MV-4-11 (cell line): ENCODE results near the gene SAMM50.
"Not testable (repeated sequence)": the region's sequence is repeated elsewhere in the genome, so short reads cannot be mapped to it uniquely, and the experiment has no call there.

Experiments
- DNase-seq: peaks from one replicate; lab custom pipeline; 2025; lab: John Stamatoyannopoulos, UW

SAMM50 gene

DNA sequence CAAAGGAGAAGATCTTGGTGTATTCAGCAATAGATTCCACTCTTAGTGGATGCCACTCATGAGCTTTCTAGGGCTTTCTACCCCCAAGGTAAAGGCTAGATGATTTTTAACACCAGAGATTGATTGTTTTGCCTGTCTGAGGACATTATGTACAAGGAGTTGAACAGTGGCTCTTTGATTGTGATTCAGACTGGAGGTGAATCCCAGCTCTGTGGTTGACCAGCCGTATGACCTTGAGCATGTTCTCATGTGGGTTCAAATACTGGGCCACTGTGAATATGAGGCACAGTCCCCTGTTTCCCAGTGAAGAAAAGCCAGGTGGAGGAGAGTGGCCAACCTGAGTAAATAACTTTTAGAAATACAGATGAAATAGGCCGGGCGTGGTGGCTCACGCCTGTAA is 44.9 kb downstream of the SAMM50 start:
- DNase-seq: no peak

DNA sequence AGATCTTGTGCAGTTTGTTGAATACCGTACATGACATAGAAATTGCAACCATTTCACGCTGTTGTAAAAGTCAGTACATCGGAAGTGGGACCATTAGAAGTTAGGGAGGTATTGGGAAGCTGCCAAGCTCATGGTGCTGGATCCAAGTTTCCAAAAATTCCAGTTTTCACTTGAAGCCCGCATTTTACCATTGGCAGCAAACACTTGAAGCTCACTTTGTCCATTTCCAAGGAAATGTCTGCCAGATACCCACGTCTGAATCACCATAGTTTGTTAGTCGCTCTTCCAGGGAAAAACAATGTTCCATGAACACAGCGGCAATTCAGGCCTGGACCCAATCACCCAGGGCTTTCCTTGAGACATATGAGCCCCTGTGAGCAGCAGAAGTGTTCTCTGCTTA is 46.3 kb downstream of the SAMM50 start:
- DNase-seq: no peak

DNA sequence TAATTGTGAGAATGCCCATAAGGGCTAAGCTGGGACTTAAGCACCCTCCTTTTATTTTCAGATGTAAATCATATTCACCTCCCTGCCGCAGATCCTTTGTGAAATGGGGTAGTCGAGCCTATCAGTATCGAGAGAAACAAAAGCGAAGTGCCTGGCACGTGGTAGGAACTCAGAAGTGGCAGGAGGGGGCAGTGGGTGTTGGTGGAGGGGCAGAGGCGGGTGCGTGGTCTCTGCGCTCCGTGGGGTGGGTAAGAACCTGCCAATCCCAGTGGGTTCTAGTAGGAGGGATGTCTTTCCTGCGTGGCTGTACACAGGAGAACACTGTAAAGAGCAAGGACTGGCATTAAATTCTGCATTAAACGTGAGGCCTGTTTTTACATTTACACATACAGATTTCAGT is 47.1 kb downstream of the SAMM50 start:
- DNase-seq: no peak

GRCh38 chr22:44002997-44003396 is 47.8 kb downstream of the SAMM50 start:
- DNase-seq: no peak

- DNase-seq: no peak
These were observed 48.3 kb downstream of the SAMM50 start for GRCh38 chr22:44003405-44004103.

GRCh38 chr22:44004104-44004460 is 48.8 kb downstream of the SAMM50 start:
- no peak for DNase-seq

DNA sequence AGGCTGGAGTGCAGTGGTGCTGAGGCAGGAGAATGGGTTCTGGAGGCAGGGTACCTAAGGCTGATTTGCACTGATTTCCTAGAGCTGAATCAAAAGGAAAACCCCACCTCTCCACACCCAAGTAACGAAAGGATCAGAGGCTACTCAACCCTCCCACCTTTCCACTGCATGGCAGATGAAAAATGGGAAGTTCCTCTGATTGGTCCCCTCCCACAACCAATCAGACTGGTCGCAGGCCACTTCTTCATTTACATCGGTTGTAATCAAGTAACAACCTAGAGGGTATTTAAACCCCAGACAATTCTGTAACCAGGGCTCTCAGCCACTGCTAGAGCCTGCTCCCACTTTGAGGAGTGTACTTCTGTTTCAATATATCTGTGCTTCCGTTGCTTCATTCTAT is 50.3 kb downstream of the SAMM50 start:
- DNase-seq: peak; percentile 87

DNA sequence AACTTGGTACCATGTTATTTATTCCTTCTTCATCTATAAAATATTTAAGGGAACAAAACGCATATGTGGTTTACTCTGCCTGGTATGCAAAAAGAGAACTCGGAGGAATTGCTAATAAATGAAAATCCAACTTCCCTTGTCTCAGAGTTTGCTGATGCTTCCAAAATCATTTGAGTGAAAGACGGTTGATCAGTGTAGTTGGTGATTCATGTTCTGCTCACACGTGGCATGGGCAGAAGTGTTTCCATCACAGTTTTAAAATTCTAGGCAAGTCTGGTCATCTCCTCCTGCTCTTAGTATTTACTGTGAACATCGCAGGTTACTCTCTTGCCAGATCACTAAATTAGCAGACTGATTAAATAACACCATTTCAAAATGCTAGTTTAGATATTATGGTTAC is 56.9 kb downstream of the SAMM50 start:
- DNase-seq: peak; percentile 41

DNA sequence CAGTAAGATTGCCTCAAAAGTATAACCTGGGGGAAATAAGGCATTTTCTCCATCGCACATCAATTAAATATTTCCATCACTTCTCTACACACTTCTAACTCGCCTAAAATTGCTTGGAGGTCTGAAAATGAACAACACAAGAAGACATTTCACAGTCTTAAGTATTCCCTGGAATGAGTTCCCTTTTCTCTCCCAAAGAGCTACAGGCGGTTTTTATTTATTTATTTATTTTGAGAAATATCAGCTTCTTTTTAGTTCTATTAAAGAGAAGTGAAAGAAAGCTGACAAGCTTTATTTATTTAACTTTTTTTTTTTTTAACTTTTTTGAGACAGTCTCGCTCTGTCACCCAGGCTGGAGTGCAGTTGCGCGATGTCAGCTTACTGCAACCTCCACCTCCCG is 57.3 kb downstream of the SAMM50 start:
- DNase-seq: no peak

GRCh38 chr22:44014241-44014640 is 59.0 kb downstream of the SAMM50 start:
- DNase-seq: no peak

DNA sequence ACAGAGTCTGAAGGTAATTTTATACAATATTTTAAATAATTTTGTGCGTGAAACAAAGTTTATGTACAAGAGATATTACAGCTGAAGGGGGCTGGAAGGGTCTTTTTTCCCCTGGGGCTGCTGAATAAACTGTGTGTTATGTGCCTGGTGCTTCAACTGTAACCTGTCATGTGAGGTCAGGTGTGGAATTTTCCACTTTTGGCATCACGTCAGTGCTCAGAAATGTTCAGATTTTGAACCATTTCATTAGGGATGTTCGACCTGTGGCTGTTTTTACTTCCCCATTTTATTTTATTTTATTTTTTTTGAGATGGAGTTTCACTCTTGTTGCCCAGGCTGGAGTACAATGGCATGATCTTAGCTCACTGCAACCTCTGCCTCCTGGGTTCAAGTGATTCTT is 61.3 kb downstream of the SAMM50 start:
- not testable (repeated sequence) for DNase-seq

DNA sequence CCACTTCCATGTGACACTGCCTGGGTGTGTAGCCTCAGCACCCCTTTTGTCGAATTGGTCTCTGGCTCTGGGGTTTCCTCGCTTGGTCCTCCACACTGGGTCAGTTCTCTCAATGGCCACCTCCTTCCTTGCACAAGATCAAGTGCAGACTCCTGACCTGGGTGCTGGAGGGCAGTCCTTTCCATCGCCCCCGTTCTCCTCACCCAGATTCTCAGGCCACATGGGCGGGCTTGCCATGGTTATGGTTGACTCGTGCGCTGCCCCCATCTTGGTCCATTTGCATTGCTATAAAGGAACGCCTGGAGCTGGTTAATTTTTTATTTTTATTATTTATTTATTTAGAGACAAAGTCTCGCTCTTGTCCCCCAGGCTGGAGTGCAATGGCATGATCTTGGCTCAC is 63.4 kb downstream of the SAMM50 start:
- no peak for DNase-seq

DNA sequence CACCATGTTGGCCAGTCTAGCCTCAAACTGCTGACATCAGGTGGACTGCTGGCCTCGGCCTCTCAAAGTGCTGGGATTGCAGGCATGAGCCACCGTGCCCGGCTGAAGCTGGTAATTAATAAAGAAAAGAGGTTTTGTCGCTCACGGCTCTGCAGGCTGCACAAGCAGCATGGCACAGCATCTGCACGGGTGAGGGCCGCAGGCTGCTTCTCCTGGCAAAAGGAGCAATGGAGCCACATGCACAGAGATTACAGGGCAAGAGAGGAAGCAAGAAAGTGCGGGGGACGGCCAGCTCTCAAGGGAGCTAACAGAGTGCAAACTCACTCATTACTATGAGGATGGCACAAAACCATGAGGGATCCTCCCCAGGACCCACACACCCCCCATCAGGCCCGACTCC is 64.2 kb downstream of the SAMM50 start:
- DNase-seq: no peak

- DNase-seq: no peak
These were observed 64.6 kb downstream of the SAMM50 start for GRCh38 chr22:44019846-44020245.

GRCh38 chr22:44020981-44021380 is 65.7 kb downstream of the SAMM50 start:
- no peak for DNase-seq

- no peak for DNase-seq
These were observed 68.4 kb downstream of the SAMM50 start for GRCh38 chr22:44023404-44024287.

GRCh38 chr22:44024288-44024921 is 69.2 kb downstream of the SAMM50 start, which contains the start of gene PARVB:
Gene PARVB, plus strand, starts transcription at chr22:44024302. Its CDS starts 38 bp downstream, at chr22:44024340.
- DNase-seq: no peak

DNA sequence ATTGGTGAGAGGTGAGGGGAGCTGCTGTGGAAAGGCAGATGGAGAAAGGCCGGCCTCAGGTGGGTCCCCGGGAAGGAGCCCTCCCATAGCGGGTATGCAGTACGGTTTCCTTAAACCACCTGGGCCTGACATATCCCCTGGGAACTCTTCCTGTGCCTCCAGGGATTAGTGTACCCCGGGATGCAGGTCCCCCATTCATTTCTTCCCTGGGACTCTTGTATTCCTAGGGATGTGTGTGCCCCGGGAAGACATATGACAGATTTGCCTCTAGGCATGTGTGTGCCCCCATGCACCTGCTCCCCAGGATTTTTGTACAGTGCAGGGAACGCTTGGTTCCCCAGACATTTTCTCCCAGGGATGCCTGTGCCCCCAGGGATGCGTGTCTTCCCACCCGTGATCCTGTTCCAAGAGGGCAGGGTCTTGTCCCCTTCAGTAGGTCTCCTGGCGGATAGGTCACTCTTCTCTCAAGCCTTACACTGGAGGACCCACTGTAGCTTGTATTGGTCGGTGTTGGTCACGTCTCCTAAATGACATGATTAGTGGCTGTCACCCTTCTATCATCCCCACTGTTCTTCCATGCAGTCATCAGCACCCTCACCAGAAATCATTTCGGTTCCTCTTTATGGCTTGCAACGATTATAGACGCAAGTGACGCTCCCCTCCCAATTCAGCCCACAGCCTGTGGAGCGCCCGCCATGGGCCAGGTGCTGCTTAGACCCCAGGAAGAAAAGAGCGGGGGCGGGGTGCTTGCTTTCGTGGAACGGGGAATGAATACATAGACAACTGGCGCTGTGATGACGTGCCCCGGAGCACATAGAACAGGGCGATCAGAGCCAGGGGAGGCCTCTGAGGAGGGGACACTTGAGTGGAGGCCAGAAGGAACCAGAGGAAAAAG is 70.2 kb downstream of the SAMM50 start:
- peak; percentile 94 for DNase-seq

GRCh38 chr22:44026066-44026629 is 70.9 kb downstream of the SAMM50 start:
- DNase-seq: no peak

- peak; percentile 96 for DNase-seq
These were observed 71.6 kb downstream of the SAMM50 start for GRCh38 chr22:44026630-44027511.
